ENCODE measurements around the gene CLSTN2.

CLSTN2 gene

DNA sequence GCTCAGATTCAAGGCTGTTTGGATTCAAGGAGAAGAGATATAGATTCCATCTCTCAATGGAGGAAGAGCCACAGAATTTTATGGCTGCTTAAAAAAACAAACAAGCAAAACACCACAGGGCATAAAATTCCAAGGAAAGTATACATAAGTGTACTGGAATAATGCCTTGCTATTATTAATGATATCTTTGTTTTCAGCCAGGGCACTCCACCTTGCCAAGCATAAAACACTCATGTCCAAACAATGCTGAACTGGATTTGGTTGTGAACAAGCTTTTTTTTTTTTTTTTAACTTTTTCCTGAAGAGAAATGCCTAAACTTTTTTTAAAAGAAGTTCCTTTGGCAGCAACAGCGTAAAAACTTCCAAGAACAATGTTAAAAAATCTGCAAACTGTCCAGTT is 4.8 kb upstream of the CLSTN2 start:
- H2AFZ ChIP-seq (ENCODE audit: low read depth), result no peak overlapping the region
- H4K20me1 ChIP-seq (ENCODE audit: insufficient read depth), result no peaks in the 10 kb centered on the region
- no peaks in the 10 kb centered on the region for H3K4me1 ChIP-seq (ENCODE audit: low read depth, poor library complexity, severe bottlenecking)
- no peak overlapping the region for H3K4me2 ChIP-seq
- H3K9ac ChIP-seq, result no peak overlapping the region
- H3K79me2 ChIP-seq (ENCODE audit: insufficient read depth, low read depth), result no peaks in the 10 kb centered on the region
- no peaks in the 10 kb centered on the region for H3K27me3 ChIP-seq (ENCODE audit: insufficient read depth, low read depth)
- H3K36me3 ChIP-seq (ENCODE audit: insufficient read depth), result no peaks in the 10 kb centered on the region
- no peak for TF ChIP-seq CTCF (conservative IDR thresholded peaks at IDR 0.05; ENCODE audit: low read depth, low read length)
- H3K4me3 ChIP-seq (IDR thresholded peaks at IDR 0.05; ENCODE audit: insufficient read depth, low read depth, low read length), result no peak overlapping the region
- no peak overlapping the region for H3K27ac ChIP-seq

- Histone ChIP-seq H4K20me1 (ENCODE audit: insufficient read depth) (no peaks in the 10 kb centered on the region), H3K4me1 (ENCODE audit: low read depth, poor library complexity, severe bottlenecking) (peaks cover 8% of the 10 kb centered on the region), H3K27me3 (ENCODE audit: insufficient read depth, low read depth) (peaks cover 6% of the 10 kb centered on the region; the same call in 1 of the 2 replicates), H2AFZ (ENCODE audit: low read depth) (no peak overlapping the region), H3K4me3 (IDR thresholded peaks at IDR 0.05; ENCODE audit: insufficient read depth, low read depth, low read length) (no peak overlapping the region), H3K79me2 (ENCODE audit: insufficient read depth, low read depth) (no peaks in the 10 kb centered on the region), H3K27ac (no peak overlapping the region), H3K36me3 (ENCODE audit: insufficient read depth) (no peaks in the 10 kb centered on the region), H3K9ac (no peak overlapping the region), H3K4me2 (no peak overlapping the region)
- TF ChIP-seq CTCF (conservative IDR thresholded peaks at IDR 0.05; ENCODE audit: low read depth, low read length), result no peak
Measured at GRCh38 chr3:139933766-139934165, 1.2 kb upstream of the CLSTN2 start.

- peaks cover 8% of the 10 kb centered on the region for H3K4me1 ChIP-seq (ENCODE audit: low read depth, poor library complexity, severe bottlenecking)
- H3K4me3 ChIP-seq (IDR thresholded peaks at IDR 0.05; ENCODE audit: insufficient read depth, low read depth, low read length), result no peak overlapping the region
- no peaks in the 10 kb centered on the region for H3K79me2 ChIP-seq (ENCODE audit: insufficient read depth, low read depth)
- H3K9ac ChIP-seq, result no peak overlapping the region
- no peaks in the 10 kb centered on the region for H3K36me3 ChIP-seq (ENCODE audit: insufficient read depth)
- H3K27ac ChIP-seq, result no peak overlapping the region
- H4K20me1 ChIP-seq (ENCODE audit: insufficient read depth), result no peaks in the 10 kb centered on the region
- H3K4me2 ChIP-seq, result peak overlapping the region; percentile 88
- peaks cover 6% of the 10 kb centered on the region; the same call in 1 of the 2 replicates for H3K27me3 ChIP-seq (ENCODE audit: insufficient read depth, low read depth)
- H2AFZ ChIP-seq (ENCODE audit: low read depth), result peak overlapping the region; percentile 96
- no peak for TF ChIP-seq CTCF (conservative IDR thresholded peaks at IDR 0.05; ENCODE audit: low read depth, low read length)
Measured at GRCh38 chr3:139934613-139935015, 371 bp upstream of the CLSTN2 start.

DNA sequence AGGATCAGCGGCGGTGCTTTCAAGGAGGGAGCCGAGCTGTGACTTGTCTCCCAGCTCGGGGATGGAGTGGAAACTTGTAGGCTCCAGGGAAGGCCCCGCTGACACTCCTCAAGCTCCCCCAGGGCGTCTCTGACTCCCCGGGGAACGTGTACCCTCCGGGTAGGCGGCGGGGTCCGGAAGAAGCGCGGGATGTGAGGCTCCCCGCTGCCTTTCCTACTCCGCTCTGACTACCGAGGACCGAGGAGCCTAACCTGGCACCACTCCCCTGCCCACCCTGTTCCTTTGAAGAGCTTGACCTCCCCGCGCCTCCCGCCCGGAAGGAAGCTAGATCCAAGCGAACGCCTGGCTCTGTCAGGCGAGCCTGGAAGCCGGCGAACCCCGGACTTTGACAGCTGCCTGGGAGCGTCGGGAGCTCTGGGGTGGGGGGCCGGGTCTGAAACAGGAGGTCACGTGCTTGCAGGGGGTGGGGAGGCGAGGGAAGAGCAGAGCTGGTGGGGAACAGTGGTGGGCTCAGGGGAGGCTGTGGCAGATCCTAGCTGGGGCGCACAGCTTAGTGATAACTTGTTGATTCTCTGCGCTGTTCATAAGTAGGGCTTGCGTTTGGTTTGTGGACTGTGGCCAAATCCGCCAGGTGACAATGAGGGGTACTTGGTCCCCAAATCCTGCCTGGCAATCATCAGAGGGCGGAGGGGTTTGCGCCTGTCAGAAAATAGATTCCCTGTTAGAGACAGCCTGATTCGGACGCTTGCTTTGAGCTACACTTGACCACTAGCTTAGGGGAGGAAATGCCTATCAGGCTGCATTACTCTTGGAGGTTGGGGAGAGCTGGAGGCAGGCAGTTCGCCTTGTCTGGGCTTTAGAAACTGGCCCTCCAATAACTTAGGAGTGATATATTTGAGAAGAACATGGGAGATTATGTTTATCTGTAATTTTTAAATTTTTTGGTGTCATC is 1.2 kb downstream of the CLSTN2 start:
- H3K27ac ChIP-seq, result no peak overlapping the region
- peaks cover 8% of the 10 kb centered on the region for H3K4me1 ChIP-seq (ENCODE audit: low read depth, poor library complexity, severe bottlenecking)
- no peaks in the 10 kb centered on the region for H4K20me1 ChIP-seq (ENCODE audit: insufficient read depth)
- peaks cover 6% of the 10 kb centered on the region; the same call in 1 of the 2 replicates for H3K27me3 ChIP-seq (ENCODE audit: insufficient read depth, low read depth)
- H2AFZ ChIP-seq (ENCODE audit: low read depth), result peak overlapping the region; percentile 96
- H3K4me2 ChIP-seq, result peak overlapping the region; percentile 88
- H3K36me3 ChIP-seq (ENCODE audit: insufficient read depth), result no peaks in the 10 kb centered on the region
- H3K79me2 ChIP-seq (ENCODE audit: insufficient read depth, low read depth), result no peaks in the 10 kb centered on the region
- TF ChIP-seq CTCF (conservative IDR thresholded peaks at IDR 0.05; ENCODE audit: low read depth, low read length), result no peak
- no peak overlapping the region for H3K4me3 ChIP-seq (IDR thresholded peaks at IDR 0.05; ENCODE audit: insufficient read depth, low read depth, low read length)
- no peak overlapping the region; the same call in 1 of the 2 replicates for H3K9ac ChIP-seq
